HG02870 (cell line): Measurements from ENCODE around the gene HUNK.

Experiments used
- ATAC-seq: cut with Tn5 transposase; IDR thresholded peaks from one replicate; pipeline ENCODE4 v1.9.1; 2021; ENCODE audit warnings: mild to moderate bottlenecking, moderate library complexity; ENCODE audit not compliant: unreplicated experiment

The HUNK gene

DNA sequence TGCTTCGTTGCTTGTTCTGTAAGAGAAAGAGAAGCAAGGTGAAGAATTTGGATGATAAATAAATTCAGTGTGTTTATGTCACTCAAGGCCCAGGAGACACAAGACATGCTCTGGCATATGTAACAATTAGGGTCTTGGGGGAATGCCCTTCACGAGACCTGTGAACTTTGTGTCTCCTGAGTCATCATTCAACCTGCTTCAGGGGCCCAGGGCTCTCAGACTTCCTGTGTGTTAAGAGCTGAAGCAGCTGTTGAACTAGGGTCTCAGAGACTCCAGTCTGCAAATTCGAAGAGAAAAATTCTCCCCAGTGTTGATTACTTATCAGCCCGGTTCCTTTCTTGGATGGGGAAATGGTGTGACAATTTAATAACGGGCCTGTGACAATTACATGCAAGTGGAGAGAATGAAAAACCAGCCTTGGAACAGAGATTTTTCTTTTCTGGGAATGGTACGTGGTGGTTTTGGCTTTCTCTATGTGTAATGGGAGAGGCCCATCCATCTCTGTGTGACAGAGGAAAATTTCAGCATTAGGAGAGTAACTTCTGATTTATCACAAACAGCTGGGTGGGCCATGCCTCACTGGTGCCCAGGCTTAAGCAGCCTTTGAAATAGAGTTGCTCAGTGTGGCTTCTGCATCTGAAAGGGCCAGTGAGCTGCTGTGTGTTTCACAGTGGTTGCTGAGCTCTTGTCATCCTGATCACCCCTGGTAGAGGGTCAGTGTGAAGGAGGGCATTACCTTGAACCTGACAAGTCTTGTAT is 22.4 kb downstream of the HUNK start:
- ATAC-seq = no peak

DNA sequence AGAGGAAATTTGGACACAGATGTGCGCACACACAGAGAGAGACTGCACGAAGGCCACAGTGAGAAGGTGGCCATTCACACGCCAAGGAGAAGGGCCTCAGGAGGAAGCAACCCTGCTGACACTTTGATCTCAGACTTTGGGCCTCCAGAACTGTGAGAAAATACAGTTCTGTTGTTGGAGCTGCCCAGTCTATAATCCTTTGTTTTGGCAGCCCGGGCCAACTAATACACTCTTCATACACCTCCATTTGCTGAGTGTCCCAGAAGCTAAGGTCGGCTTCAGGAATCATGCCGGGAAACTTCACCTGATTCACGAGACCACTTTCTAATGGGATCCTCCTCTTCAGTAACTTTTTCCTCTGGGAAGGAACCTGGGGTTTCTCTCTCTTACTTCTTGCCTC is 23.2 kb downstream of the HUNK start:
- ATAC-seq = no peak

DNA sequence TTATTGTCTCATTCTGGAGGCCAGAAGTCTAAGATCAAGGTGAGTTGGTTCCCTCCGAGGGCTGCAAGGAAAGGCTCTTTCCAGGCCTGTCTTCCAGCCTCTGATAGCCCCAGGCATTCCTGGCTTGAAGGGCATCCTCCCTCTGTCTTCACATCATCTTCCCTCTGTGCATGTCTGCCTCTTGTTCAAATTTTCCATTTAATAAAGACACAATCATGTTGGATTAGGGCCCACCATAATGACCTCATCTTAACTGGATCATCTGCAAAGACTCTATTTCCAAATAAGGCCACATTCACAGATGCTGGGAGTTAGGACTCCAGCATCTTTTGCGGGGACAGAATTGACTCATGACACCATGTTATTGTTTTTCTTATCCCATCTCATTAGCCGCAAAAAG is 24.5 kb downstream of the HUNK start:
- ATAC-seq = no peak

- ATAC-seq = no peak
Measured at GRCh38 chr21:31898933-31899630, 26.3 kb downstream of the HUNK start.

- ATAC-seq = no peak
Measured at GRCh38 chr21:31900121-31900895, 27.5 kb downstream of the HUNK start.

DNA sequence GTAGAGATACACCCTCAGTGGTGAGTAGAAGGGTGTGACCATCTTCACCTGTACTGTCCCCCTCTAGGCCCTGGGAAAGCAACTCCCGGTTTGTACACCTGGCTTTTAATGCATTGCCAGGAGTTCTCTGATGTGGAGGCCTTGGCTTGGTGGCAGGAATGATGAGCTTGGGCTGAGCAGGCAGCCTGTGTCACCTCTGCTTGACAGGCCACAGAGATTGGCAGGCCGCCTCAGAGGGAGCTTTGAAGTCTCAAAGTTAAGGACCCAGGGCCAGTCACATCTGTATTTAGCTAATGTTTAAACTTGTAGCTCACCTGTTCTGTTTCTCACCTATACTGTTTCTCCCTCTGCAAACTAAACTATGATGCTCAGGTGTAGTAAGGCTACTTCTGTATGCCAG is 28.5 kb downstream of the HUNK start:
- ATAC-seq = no peak

GRCh38 chr21:31902438-31902837 is 29.6 kb downstream of the HUNK start:
- ATAC-seq = no peak

DNA sequence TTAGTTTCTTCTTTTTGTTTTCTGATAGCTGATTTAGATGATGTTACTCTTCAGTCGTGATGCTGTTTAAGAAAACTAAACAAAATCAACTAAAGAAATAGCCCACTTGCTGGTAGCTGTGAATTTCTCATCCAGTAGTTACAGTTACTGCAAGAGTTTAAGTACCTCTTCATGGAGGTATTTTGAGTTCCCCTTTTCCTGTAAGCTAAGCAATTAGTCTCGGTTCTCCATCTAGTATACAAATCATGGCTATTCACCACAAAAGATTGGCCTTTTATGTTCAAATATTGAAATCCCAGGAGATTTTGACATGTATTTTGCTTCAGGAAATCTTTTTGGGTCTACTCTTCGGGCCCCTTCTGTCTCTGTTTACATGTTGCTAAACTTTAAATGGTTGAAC is 31.1 kb downstream of the HUNK start:
- ATAC-seq = no peak

GRCh38 chr21:31905503-31906451 is 33.0 kb downstream of the HUNK start:
- ATAC-seq = no peak

GRCh38 chr21:31908106-31909031 is 35.5 kb downstream of the HUNK start:
- no peak for ATAC-seq

GRCh38 chr21:31909153-31910073 is 36.6 kb downstream of the HUNK start:
- no peak for ATAC-seq

DNA sequence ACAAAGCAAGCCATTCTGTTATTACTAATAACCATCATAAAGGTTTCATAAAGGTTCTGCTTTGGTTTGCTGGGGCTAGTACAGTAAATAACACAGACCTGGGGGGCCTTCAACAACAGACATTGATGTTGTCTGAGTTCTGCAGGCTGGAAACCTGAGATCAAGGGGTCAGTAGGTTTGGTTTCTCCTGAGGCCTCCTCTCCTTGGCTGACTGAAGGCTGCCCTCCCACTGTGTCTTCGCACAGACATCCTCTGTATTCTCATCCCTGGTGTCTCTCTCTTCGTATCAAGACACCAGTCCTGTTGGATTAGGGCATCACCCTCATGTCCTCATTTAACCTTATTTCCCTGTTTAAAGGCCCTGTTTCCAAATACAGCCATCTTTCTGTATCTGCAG is 37.3 kb downstream of the HUNK start:
- ATAC-seq = no peak

DNA sequence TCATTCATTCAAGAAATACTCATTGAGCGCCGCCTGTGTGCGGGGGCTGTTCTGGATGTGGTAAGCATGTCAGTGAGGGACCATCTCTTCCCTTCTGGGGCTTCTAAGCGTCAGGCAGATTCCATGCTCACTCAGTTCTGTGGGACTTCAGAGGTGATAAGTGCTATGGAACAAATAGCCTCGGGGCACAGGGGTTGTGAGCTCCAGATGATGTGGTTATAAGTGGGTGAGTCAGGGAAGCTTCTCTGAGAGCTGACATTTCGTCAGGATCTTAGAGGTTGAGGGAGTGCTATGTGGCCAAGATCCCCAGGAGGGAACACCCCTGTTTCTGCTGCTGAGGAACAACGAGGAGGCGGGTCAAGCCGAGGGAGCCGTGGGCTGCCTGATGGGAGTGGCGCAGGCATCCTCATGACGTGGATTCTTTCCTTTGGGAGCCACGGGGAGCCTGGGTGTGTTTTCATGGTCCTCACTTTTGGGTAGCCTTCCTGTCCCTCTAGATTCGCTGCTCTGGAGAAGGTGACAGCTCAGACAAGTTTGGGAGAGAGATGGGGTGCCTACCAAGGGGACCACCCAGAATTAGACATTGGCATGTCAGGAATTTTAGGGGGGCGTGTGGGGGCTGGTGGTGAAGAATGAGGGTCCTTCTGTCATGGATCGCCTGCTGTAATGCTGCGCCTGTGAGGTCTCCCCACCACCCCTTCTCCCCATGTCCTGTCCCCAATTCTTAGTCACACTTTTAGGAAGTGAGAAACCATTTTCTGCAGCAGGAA is 38.5 kb downstream of the HUNK start:
- no peak for ATAC-seq

DNA sequence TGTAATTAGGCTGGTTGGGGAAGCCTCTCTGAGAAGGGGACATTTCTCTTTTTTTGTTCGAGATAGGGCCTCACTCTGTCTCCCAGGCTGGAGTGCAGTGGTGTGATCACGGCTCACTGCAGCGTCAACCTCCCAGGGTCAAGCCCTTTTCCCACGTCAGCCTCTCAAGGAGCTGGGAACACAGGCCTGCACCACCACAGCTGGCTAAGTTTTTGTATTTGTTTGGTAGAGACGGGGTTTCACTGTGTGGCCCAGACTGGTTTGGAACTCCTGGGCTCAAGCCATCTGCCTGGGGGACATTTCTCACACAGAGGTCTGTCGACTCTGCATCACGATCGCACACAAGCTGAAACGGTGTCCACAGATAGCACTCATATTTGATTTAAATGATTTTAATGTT is 39.7 kb downstream of the HUNK start:
- ATAC-seq = no peak

GRCh38 chr21:31913182-31913608 is 40.4 kb downstream of the HUNK start:
- no peak for ATAC-seq

- ATAC-seq = no peak
Measured at GRCh38 chr21:31914472-31914871, 41.7 kb downstream of the HUNK start.

GRCh38 chr21:31915566-31915965 is 42.7 kb downstream of the HUNK start:
- no peak for ATAC-seq

DNA sequence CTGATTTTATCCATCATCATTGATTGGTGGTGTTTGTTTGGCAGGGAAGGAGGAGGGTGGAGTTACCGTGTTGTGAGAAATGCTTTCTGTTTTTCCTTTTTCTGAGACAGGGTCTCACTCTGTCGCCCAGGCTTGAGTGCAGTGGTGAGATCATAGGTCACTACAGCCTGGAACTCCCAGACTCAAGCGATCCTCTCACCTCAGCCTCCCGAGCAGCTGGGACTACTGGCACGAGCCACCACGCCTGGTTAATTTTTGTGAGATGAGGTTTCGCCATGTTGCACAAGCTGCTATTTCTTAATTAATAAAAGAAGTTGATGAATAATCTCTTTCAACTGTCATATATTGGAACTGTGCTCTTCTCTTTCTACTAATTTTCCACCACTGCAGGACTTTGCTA is 44.3 kb downstream of the HUNK start:
- ATAC-seq = no peak
